SU-DHL-6 (cell line): Measurements from ENCODE around the gene VWF.
"Not testable (repeated sequence)": the region's sequence is repeated elsewhere in the genome, so short reads cannot be mapped to it uniquely, and the experiment has no call there.

ENCODE experiments used
- H2AFZ ChIP-seq: fragments of 200-600 bp; sonication (generic); 2 replicates; pipeline ENCODE4 v1.6.1; 2014; ENCODE audit warnings: low read depth, mild to moderate bottlenecking, moderate library complexity, mixed read lengths, antibody characterized with exemption, low read length; ENCODE audit not compliant: severe bottlenecking
- H3F3A ChIP-seq: fragments of 200-600 bp; shearing (Covaris generic); 2 replicates; pipeline ENCODE4 v1.6.0; 2016; ENCODE audit warnings: antibody characterized with exemption, mild to moderate bottlenecking; ENCODE audit not compliant: insufficient read depth
- H3K27ac ChIP-seq: fragments of 200-600 bp; sonication (generic); 2 replicates; pipeline ENCODE4 v1.5.1; 2016; ENCODE audit warnings: low read depth, mild to moderate bottlenecking, low read length, moderate library complexity, mixed read lengths
- H3K27me3 ChIP-seq: fragments of 200-600 bp; sonication (generic), shearing (Covaris generic); 2 replicates; pipeline ENCODE4 v1.6.0; 2014; ENCODE audit warnings: mild to moderate bottlenecking, low read length
- H3K36me3 ChIP-seq: fragments of 200-600 bp; sonication (generic); 2 replicates; pipeline ENCODE4 v1.6.1; 2014; ENCODE audit warnings: mild to moderate bottlenecking, low read length, mixed read lengths
- H3K4me2 ChIP-seq: fragments of 300-600, 200-600 bp; shearing (Covaris generic), sonication (generic); 2 replicates; pipeline ENCODE4 v1.6.0; 2014; ENCODE audit warnings: low read length, low read depth, mild to moderate bottlenecking; ENCODE audit not compliant: poor library complexity, severe bottlenecking
- H3K4me3 ChIP-seq: fragments of 200-600 bp; sonication (generic); 2 replicates; pipeline ENCODE4 v1.5.1; 2014; ENCODE audit warnings: antibody characterized with exemption, low read length, mild to moderate bottlenecking, mixed read lengths; ENCODE audit not compliant: insufficient read depth, poor library complexity, severe bottlenecking
- H3K79me2 ChIP-seq: fragments of 200-600 bp; sonication (generic); 2 replicates; pipeline ENCODE4 v1.6.1; 2014; ENCODE audit warnings: mild to moderate bottlenecking, low read length, moderate library complexity; ENCODE audit not compliant: insufficient read depth
- H3K9ac ChIP-seq: fragments of 200-600 bp; sonication (generic); 2 replicates; pipeline ENCODE4 v1.7.0; 2014; ENCODE audit warnings: mild to moderate bottlenecking, low read length
- H3K9me2 ChIP-seq: fragments of 200-600 bp; sonication (generic); replicated peaks from 2 replicates; pipeline ENCODE4 v1.6.1; 2014; ENCODE audit warnings: low read length; ENCODE audit not compliant: insufficient read depth
- H3K9me3 ChIP-seq: fragments of 200-600 bp; sonication (generic); 2 replicates; pipeline ENCODE4 v1.6.1; 2014; ENCODE audit warnings: low read length, mixed read lengths; ENCODE audit not compliant: insufficient read depth
- H4K20me1 ChIP-seq: fragments of 200-600 bp; sonication (generic); 2 replicates; pipeline ENCODE4 v1.6.1; 2014; ENCODE audit warnings: low read depth, mild to moderate bottlenecking, antibody characterized with exemption, low read length, moderate library complexity, mixed read lengths
- EZH2phosphoT487 ChIP-seq: fragments of 200-600 bp; sonication (generic), shearing (Covaris generic); conservative IDR thresholded peaks from 2 replicates; pipeline ENCODE4 v1.6.1; 2018; ENCODE audit warnings: mild to moderate bottlenecking, antibody characterized with exemption, low read length, moderate library complexity, mixed read lengths
- TF ChIP-seq, protein P1 (sequence below): fragments of 200-600 bp; sonication (generic); IDR thresholded peaks from one replicate; pipeline ENCODE4 v1.5.1; 2017; ENCODE audit warnings: antibody characterized with exemption, mild to moderate bottlenecking, low read length, moderate library complexity; ENCODE audit not compliant: insufficient read depth, poor library complexity, severe bottlenecking

Gene VWF

GRCh38 chr12:6143303-6143675 is 18.8 kb upstream of the VWF start:
- Histone ChIP-seq H2AFZ (no peak overlapping the region), H4K20me1 (no peaks in the 10 kb centered on the region), H3K9me3 (no peaks in the 10 kb centered on the region)

GRCh38 chr12:6142368-6143302 is 18.2 kb upstream of the VWF start:
- H3K27ac ChIP-seq, H3F3A ChIP-seq, H3K36me3 ChIP-seq, H2AFZ ChIP-seq, H3K27me3 ChIP-seq, H3K4me3 ChIP-seq, H3K9me2 ChIP-seq, H3K4me2 ChIP-seq, H3K9ac ChIP-seq, H3K79me2 ChIP-seq, H4K20me1 ChIP-seq, H3K9me3 ChIP-seq: not testable (repeated sequence)

More at GRCh38 chr12:6143303-6143675, 18.8 kb upstream of the VWF start:
- Histone ChIP-seq H3K4me2 (no peak overlapping the region), H3K27ac (no peak overlapping the region), H3K36me3 (no peaks in the 10 kb centered on the region), H3K4me3 (no peak overlapping the region), H3K9ac (no peak overlapping the region), H3K9me2 (no peaks in the 10 kb centered on the region), H3K27me3 (no peaks in the 10 kb centered on the region), H3K79me2 (no peaks in the 10 kb centered on the region), H3F3A (no peaks in the 10 kb centered on the region)
- TF ChIP-seq, protein P1, sequence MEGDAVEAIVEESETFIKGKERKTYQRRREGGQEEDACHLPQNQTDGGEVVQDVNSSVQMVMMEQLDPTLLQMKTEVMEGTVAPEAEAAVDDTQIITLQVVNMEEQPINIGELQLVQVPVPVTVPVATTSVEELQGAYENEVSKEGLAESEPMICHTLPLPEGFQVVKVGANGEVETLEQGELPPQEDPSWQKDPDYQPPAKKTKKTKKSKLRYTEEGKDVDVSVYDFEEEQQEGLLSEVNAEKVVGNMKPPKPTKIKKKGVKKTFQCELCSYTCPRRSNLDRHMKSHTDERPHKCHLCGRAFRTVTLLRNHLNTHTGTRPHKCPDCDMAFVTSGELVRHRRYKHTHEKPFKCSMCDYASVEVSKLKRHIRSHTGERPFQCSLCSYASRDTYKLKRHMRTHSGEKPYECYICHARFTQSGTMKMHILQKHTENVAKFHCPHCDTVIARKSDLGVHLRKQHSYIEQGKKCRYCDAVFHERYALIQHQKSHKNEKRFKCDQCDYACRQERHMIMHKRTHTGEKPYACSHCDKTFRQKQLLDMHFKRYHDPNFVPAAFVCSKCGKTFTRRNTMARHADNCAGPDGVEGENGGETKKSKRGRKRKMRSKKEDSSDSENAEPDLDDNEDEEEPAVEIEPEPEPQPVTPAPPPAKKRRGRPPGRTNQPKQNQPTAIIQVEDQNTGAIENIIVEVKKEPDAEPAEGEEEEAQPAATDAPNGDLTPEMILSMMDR, result no peak
- no peak for TF ChIP-seq EZH2phosphoT487

- H3K27me3 ChIP-seq, H3K79me2 ChIP-seq, H3K9me3 ChIP-seq, H3K27ac ChIP-seq, H2AFZ ChIP-seq, H3K9ac ChIP-seq, H3K4me2 ChIP-seq, H4K20me1 ChIP-seq, H3K36me3 ChIP-seq, H3K9me2 ChIP-seq, H3K4me3 ChIP-seq, H3F3A ChIP-seq: not testable (repeated sequence)
These were observed 17.4 kb upstream of the VWF start for GRCh38 chr12:6141731-6142367.

DNA sequence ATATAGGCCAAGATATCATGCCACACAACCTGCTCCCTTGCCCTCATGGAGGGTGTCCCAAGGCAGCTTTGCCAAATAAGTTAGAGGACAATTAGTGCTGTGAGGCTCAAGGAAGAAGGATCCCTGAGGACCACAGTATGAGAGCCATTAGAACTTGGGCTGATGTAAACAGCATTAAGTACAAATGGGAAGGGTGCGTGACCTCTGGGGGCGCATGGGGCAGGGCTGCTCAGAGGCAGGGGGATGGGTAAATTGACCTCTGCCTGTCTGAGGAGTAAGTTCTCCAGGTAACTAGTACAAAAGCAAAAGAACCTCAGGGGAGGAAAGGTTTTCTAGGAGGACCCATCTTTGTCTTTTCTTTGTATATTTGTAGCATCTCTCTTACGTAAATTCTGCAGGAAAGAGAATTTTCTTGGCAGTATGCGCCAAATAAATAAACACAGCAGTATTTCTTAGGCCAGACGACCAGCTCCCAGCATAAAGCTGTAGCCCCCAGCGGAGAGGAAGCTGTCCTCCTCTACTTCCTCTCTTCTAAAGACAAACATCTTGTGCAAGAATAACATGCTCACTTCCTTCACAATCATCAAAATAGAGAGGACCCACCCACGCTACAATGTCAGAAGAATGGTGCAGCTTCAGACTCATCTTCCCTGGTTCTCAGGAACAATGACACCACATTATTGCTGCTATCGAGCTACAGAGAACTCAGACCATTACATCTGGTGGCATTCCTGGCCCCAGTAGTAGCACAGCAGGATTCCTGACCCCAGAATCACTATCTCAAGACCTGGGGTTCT is 16.4 kb upstream of the VWF start:
- Histone ChIP-seq H4K20me1 (no peaks in the 10 kb centered on the region), H3K36me3 (no peaks in the 10 kb centered on the region), H3K27ac (no peak overlapping the region), H3K9me2 (no peaks in the 10 kb centered on the region), H3K4me2 (no peak overlapping the region), H3K9me3 (no peaks in the 10 kb centered on the region), H3K79me2 (no peaks in the 10 kb centered on the region), H3F3A (no peaks in the 10 kb centered on the region), H3K27me3 (no peaks in the 10 kb centered on the region), H3K4me3 (no peak overlapping the region), H3K9ac (no peak overlapping the region), H2AFZ (no peak overlapping the region)
- TF ChIP-seq EZH2phosphoT487, result no peak
- TF ChIP-seq, protein P1, result no peak
